SU-DHL-6 (cell line): ENCODE measurements around the gene GLI3.

ENCODE experiments used
- EZH2phosphoT487 ChIP-seq: fragments of 200-600 bp; sonication (generic), shearing (Covaris generic); conservative IDR thresholded peaks from 2 replicates; pipeline ENCODE4 v1.6.1; 2018; ENCODE audit warnings: mild to moderate bottlenecking, antibody characterized with exemption, low read length, moderate library complexity, mixed read lengths
- TF ChIP-seq, protein P1 (sequence below): fragments of 200-600 bp; sonication (generic); IDR thresholded peaks from one replicate; pipeline ENCODE4 v1.5.1; 2017; ENCODE audit warnings: antibody characterized with exemption, mild to moderate bottlenecking, low read length, moderate library complexity; ENCODE audit not compliant: insufficient read depth, poor library complexity, severe bottlenecking

DNA sequence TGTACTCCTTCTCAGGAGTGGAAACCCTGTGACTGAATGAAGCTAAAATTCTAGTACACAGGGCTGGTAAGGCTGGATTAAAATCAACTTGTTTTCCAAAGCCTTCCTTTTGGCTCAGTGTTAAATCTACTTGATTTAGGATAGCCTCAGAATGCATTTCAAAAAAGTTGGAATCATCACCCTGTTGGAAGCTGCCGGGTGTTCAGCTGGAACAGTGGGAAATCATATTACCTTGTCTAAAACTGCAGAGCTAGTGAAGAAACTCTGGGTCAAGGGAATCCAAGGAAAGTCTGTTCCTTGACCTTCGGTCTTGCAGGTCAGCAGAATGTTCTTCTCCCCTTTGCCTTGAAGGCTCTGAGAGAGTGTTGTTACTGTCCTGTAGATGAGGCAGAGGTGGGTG is 282.0 kb downstream of the GLI3 start:
- TF ChIP-seq, protein P1, sequence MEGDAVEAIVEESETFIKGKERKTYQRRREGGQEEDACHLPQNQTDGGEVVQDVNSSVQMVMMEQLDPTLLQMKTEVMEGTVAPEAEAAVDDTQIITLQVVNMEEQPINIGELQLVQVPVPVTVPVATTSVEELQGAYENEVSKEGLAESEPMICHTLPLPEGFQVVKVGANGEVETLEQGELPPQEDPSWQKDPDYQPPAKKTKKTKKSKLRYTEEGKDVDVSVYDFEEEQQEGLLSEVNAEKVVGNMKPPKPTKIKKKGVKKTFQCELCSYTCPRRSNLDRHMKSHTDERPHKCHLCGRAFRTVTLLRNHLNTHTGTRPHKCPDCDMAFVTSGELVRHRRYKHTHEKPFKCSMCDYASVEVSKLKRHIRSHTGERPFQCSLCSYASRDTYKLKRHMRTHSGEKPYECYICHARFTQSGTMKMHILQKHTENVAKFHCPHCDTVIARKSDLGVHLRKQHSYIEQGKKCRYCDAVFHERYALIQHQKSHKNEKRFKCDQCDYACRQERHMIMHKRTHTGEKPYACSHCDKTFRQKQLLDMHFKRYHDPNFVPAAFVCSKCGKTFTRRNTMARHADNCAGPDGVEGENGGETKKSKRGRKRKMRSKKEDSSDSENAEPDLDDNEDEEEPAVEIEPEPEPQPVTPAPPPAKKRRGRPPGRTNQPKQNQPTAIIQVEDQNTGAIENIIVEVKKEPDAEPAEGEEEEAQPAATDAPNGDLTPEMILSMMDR = no peak
- TF ChIP-seq EZH2phosphoT487 = no peak
